ENCODE results near the gene PFDN1.

DNA sequence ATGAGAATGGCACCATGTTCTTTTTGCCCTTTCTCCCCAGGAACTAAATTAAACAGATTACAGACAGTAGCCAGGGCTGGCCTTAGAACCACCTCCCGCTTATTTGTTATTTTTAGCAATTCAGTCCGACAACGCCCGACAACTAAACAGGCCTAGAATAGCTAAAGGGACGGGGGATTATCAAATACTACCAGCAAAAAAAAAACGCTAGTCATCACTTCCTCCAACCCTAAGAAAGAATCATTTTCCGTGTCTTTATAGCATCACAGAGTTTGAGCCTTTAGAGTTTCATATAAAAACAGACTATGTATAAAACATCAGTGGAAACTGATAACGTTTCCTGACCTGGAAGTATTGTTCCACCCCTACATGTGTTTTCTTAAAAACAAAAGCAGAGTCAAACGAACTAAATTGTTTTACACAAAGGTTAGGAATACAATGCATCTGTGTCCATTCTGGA is 35.3 kb downstream of the PFDN1 start:
- TF ChIP-seq CTCF (conservative IDR thresholded peaks at IDR 0.05; ENCODE audit: low read depth, low read length) (no peak), EZH2 (IDR thresholded peaks at IDR 0.05; ENCODE audit: borderline replicate concordance, low read depth, low read length, poor library complexity, severe bottlenecking) (no peak)

Data from A673 (cell line).